GM23338 (cell line): ENCODE results near the gene FRK. TPM values are rescaled to one million over a fixed set of nuclear protein-coding genes. Genes with fewer than 3 reads are reported as not detected.

Experiments used
- ATAC-seq: fragments of 200-7000 bp; cut with Tn5 transposase; 3 replicates; pipeline ENCODE4 v1.9.1; 2020
- DNase-seq: peaks from one replicate; pipeline ENCODE4 v3.0.0-alpha.2; 2015; ENCODE audit warnings: low spot score
- H2AFZ ChIP-seq: fragments of 200-600 bp; sonication (generic); 2 replicates; pipeline ENCODE4 v1.8.0; 2016; ENCODE audit warnings: antibody characterized with exemption, mild to moderate bottlenecking, moderate library complexity
- H3F3A ChIP-seq: fragments of 200-600 bp; sonication (generic); replicated peaks from 2 replicates; pipeline ENCODE4 v1.8.0; 2017; ENCODE audit warnings: antibody characterized with exemption, mixed run types, low read depth
- H3K27ac ChIP-seq: fragments of 200-600 bp; sonication (generic); 2 replicates; pipeline ENCODE4 v1.6.1; 2016; ENCODE audit warnings: low read depth
- H3K27me3 ChIP-seq: fragments of 200-600 bp; sonication (generic); 2 replicates; pipeline ENCODE4 v1.8.0; 2016; ENCODE audit warnings: mild to moderate bottlenecking, mixed run types, moderate library complexity; ENCODE audit not compliant: insufficient read depth
- H3K36me3 ChIP-seq: fragments of 200-600 bp; sonication (generic); 2 replicates; pipeline ENCODE4 v1.8.0; 2016; ENCODE audit warnings: mild to moderate bottlenecking; ENCODE audit not compliant: insufficient read depth
- H3K4me1 ChIP-seq: fragments of 200-600 bp; sonication (generic); 2 replicates; pipeline ENCODE4 v1.8.0; 2016; ENCODE audit warnings: mild to moderate bottlenecking, moderate library complexity; ENCODE audit not compliant: insufficient read depth
- H3K4me2 ChIP-seq: fragments of 200-600 bp; sonication (generic); 2 replicates; pipeline ENCODE4 v1.7.1; 2017; ENCODE audit warnings: mixed run types
- H3K4me3 ChIP-seq: fragments of 200-600 bp; sonication (generic); 2 replicates; pipeline ENCODE4 v1.6.1; 2016; ENCODE audit warnings: mixed run types
- H3K79me2 ChIP-seq: fragments of 200-600 bp; sonication (generic); replicated peaks from 2 replicates; pipeline ENCODE4 v1.8.0; 2017; ENCODE audit warnings: mild to moderate bottlenecking; ENCODE audit not compliant: insufficient read depth
- H3K9me2 ChIP-seq: fragments of 200-600 bp; sonication (generic); 2 replicates; pipeline ENCODE4 v1.8.0; 2017; ENCODE audit not compliant: insufficient read depth
- H4K20me1 ChIP-seq: fragments of 200-600 bp; sonication (generic); replicated peaks from 2 replicates; pipeline ENCODE4 v1.8.0; 2017; ENCODE audit warnings: mild to moderate bottlenecking; ENCODE audit not compliant: insufficient read depth
- H3K27ac Mint-ChIP-seq: 2 replicates; pipeline ENCODE4 v1.8.0; 2020; ENCODE audit warnings: inconsistent platforms, mild to moderate bottlenecking, moderate library complexity, mixed read lengths
- H3K27me3 Mint-ChIP-seq: 3 replicates; pipeline ENCODE4 v1.8.0; 2022; ENCODE audit warnings: low read depth, mild to moderate bottlenecking, moderate library complexity, mixed read lengths, inconsistent platforms; ENCODE audit not compliant: insufficient read depth, poor library complexity
- H3K36me3 Mint-ChIP-seq: 3 replicates; pipeline ENCODE4 v1.8.0; 2021; ENCODE audit warnings: low read depth, mild to moderate bottlenecking, inconsistent platforms, moderate library complexity, mixed read lengths
- H3K4me1 Mint-ChIP-seq: 3 replicates; pipeline ENCODE4 v1.8.0; 2020; ENCODE audit warnings: mild to moderate bottlenecking, inconsistent platforms, mixed read lengths
- H3K4me3 Mint-ChIP-seq: 3 replicates; pipeline ENCODE4 v1.8.0; 2021; ENCODE audit warnings: moderate library complexity, mild to moderate bottlenecking, inconsistent platforms, mixed read lengths
- H3K9me3 Mint-ChIP-seq: 3 replicates; pipeline ENCODE4 v1.8.0; 2020; ENCODE audit warnings: moderate library complexity, mild to moderate bottlenecking, inconsistent platforms, mixed read lengths
- CREB1 ChIP-seq: fragments of 250-450 bp; sonication (Bioruptor Pico); IDR thresholded peaks from 2 replicates; pipeline ENCODE4 v1.5.0; 2020; ENCODE audit warnings: low read depth, mild to moderate bottlenecking, moderate library complexity
- CTCF ChIP-seq, 2 experiments: fragments of 200-600 bp in 1 of 2; sonication (generic) in 1 of 2; conservative IDR thresholded peaks; 2 replicates each; pipeline versions ENCODE4 v1.5.1 to v1.6.1; 2016 to 2017; ENCODE audit warnings: antibody characterized with exemption in 2 of 2, low read depth in 2 of 2, mild to moderate bottlenecking in 2 of 2, moderate library complexity in 1 of 2
- ETS1 ChIP-seq: IDR thresholded peaks from 2 replicates; pipeline ENCODE4 v1.6.1; 2016; ENCODE audit warnings: antibody characterized with exemption
- EZH2 ChIP-seq: fragments of 200-600 bp; sonication (generic); IDR thresholded peaks from one replicate; pipeline ENCODE4 v1.8.0; 2017; ENCODE audit warnings: antibody characterized with exemption, mild to moderate bottlenecking, low read depth; ENCODE audit not compliant: unreplicated experiment
- EZH2phosphoT487 ChIP-seq: fragments of 200-600 bp; sonication (generic); IDR thresholded peaks from one replicate; pipeline ENCODE4 v1.8.1; 2018; ENCODE audit warnings: antibody characterized with exemption; ENCODE audit not compliant: unreplicated experiment
- JUNB ChIP-seq: IDR thresholded peaks from one replicate; pipeline ENCODE4 v1.6.1; 2016; ENCODE audit warnings: antibody characterized with exemption; ENCODE audit not compliant: unreplicated experiment
- NANOG ChIP-seq: IDR thresholded peaks from 2 replicates; pipeline ENCODE4 v1.6.1; 2016; ENCODE audit warnings: antibody characterized with exemption, borderline replicate concordance
- POLR2AphosphoS5 ChIP-seq: IDR thresholded peaks from 2 replicates; pipeline ENCODE4 v1.6.1; 2016; ENCODE audit warnings: antibody characterized with exemption, low read depth
- REST ChIP-seq: IDR thresholded peaks from one replicate; pipeline ENCODE4 v1.6.1; 2018; ENCODE audit warnings: antibody characterized with exemption; ENCODE audit not compliant: unreplicated experiment
- STAT1 ChIP-seq: IDR thresholded peaks from one replicate; pipeline ENCODE4 v1.6.1; 2016; ENCODE audit warnings: antibody characterized with exemption; ENCODE audit not compliant: unreplicated experiment
- ZNF114 ChIP-seq: fragments of 250-450 bp; sonication (Bioruptor Pico); IDR thresholded peaks from 2 replicates; pipeline ENCODE4 v1.5.0; 2020; ENCODE audit warnings: mild to moderate bottlenecking, moderate library complexity
- ZNF331 ChIP-seq: fragments of 250-450 bp; sonication (Bioruptor Pico); IDR thresholded peaks from 2 replicates; pipeline ENCODE4 v1.5.0; 2020; ENCODE audit warnings: low read depth, mild to moderate bottlenecking, moderate library complexity
- ZNF462 ChIP-seq: fragments of 250-450 bp; sonication (Bioruptor Pico); IDR thresholded peaks from 2 replicates; pipeline ENCODE4 v1.5.0; 2020; ENCODE audit warnings: mild to moderate bottlenecking, moderate library complexity
- polyA plus RNA-seq: library from polyadenylated mRNA; unstranded; fragments of >200 nt; fragmentation: Nextera tagmentation; extraction: Ambion mirVana; gene quantifications from 2 replicates; pipeline ENCODE4 v1.2.1, GENCODE V29; 2016
- total RNA-seq: library from RNA; depleted of rRNA; stranded (reverse); fragments of >200 nt; shearing (Covaris generic); gene quantifications from 2 replicates; pipeline ENCODE4 v1.2.3, GENCODE V29; 2014

FRK gene
- total and polyA plus RNA-seq, 2 experiments from 2014 or later: 0.06 to 0.24 TPM

- no peak for DNase-seq
- 0 out of 3 replicates have a peak, but pooled peaks cover 6% of the 10 kb centered on the region for H3K4me1 Mint-ChIP-seq
- H3K27me3 Mint-ChIP-seq: peaks cover 2% of the 10 kb centered on the region
- Histone ChIP-seq H4K20me1 (no peaks in the 10 kb centered on the region), H3K79me2 (no peaks in the 10 kb centered on the region), H3K27me3 (no peaks in the 10 kb centered on the region), H3K4me3 (no peak overlapping the region), H3K27ac (no peak overlapping the region), H2AFZ (0 out of 2 replicates have a peak overlapping the region, but pooled peaks have one; percentile 18), H3K4me2 (no peak overlapping the region), H3F3A (no peaks in the 10 kb centered on the region), H3K9me2 (no peaks in the 10 kb centered on the region), H3K36me3 (no peaks in the 10 kb centered on the region), H3K4me1 (no peaks in the 10 kb centered on the region)
- no peak overlapping the region for H3K27ac Mint-ChIP-seq
- no peaks in the 10 kb centered on the region; the same call in 2 of the 3 replicates for H3K9me3 Mint-ChIP-seq
- TF ChIP-seq CREB1 (CRISPR knock-in tag) (no peak), JUNB (no peak), EZH2phosphoT487 (no peak), EZH2 (no peak), ETS1 (no peak), POLR2AphosphoS5 (no peak), REST (no peak), NANOG (no peak), ZNF331 (no peak), STAT1 (no peak), ZNF462 (no peak), ZNF114 (CRISPR knock-in tag) (no peak), CTCF (conservative IDR thresholded peaks at IDR 0.05; ENCODE audit: low read depth in 2 of 2) (no peak)
- no peaks in the 10 kb centered on the region for H3K36me3 Mint-ChIP-seq
- no peak for ATAC-seq
- H3K4me3 Mint-ChIP-seq: no peak overlapping the region
Measured at GRCh38 chr6:116040993-116041392, 19.7 kb downstream of the FRK start.
